ENCODE data around the gene MSI2. TPM values are rescaled to one million over a fixed set of nuclear protein-coding genes. Genes with fewer than 3 reads are reported as not detected.

Gene MSI2
- polyA plus RNA-seq, 3 donors: 7.4 to 10.7 (median 7.5) TPM

DNA sequence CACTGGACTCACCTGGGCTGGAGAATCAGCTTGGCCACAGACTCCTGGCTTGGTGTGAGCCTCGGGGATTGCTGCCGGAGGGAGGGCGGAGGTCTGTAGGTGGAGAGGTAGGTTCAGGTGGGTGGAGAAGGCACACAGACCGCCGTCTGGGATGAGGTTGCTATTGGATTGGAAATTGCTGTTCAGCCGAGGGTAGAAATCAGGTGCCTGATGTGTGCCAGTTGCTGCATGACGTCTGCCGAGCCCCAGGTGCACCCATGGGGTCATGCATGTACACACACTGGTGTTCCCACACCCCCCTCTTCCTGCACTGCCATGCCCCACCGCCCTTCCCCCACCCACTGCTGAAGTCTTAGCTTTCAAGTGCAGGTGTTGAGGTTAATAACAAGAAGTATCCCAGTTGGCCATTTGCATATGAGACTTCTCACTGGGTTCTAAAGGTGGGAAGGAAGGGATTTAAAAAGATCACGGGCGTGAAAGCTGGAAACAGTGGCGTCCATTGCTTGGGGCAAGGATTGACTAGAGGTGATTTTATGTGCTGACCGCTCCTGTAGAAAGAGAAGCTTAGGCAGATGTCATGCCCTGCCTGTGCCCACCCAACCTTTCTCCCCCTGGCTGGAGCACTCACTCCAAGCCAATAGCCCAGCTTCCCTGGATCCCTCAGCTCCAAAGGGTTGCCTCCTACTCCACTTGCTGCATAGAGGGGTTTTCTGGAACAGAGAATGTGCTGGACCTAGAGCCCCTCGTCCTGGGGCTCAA, 295.2 kb downstream of the MSI2 start:
- 84 to 88% (median 85%) methylated on average over 14 of the region's 14 CpGs for WGBS, 3 donors
- H3K27ac ChIP-seq (ENCODE audit: low read depth, low read length): no peak overlapping the region

DNA sequence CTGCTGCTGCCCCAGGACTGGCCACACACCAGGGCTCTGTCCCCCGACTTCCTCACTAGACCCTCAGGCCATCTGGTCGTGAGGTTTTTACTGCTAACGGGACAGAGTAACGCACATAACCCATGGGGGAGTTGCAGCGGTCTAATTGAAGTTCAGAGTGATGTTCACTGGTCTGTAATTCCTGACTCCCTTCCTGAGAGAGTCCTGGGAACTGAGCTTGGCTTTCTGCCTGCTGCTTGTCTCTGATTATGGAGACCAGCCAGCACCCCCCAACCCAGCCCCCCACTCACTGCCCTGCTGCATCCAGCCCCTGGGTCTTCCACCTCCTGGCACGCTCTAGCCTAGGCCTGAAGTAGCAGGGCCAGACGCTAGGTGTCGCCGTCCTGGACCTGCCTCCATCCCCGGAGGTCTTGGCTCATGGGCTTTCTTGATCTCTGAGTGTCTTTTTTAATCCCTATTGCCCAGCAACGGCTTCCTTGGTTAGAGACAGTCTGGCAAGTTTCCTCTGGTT, 295.8 kb downstream of the MSI2 start:
- H3K27ac ChIP-seq (ENCODE audit: low read depth, low read length): no peak overlapping the region
- WGBS, 3 donors: 52 to 78% (median 54%) methylated on average over 11 of the region's 11 CpGs

DNA sequence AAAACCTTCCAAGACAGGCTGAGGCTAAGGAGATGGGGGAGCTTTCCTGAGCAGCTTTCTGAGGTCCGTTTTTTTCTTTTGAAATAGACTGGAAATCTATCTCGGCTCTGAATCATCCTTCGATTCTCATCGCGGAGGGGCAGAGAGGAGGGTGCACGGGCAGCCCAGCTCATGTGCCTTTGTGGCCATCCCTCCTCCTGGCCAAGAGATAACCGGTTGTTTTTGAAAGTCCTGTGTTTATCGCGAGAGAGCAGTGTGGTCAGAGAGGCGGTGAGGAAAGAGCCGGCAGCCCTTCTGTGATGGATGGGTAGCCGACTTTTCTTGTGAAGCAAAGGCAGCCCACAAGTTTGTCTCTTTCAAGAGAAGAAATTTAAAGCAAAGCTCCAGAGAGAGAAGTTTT, 297.2 kb downstream of the MSI2 start:
- WGBS, 3 donors: 38 to 72% (median 43%) methylated on average over 12 of the region's 12 CpGs
- H3K27ac ChIP-seq (ENCODE audit: low read depth, low read length): no peak overlapping the region

DNA sequence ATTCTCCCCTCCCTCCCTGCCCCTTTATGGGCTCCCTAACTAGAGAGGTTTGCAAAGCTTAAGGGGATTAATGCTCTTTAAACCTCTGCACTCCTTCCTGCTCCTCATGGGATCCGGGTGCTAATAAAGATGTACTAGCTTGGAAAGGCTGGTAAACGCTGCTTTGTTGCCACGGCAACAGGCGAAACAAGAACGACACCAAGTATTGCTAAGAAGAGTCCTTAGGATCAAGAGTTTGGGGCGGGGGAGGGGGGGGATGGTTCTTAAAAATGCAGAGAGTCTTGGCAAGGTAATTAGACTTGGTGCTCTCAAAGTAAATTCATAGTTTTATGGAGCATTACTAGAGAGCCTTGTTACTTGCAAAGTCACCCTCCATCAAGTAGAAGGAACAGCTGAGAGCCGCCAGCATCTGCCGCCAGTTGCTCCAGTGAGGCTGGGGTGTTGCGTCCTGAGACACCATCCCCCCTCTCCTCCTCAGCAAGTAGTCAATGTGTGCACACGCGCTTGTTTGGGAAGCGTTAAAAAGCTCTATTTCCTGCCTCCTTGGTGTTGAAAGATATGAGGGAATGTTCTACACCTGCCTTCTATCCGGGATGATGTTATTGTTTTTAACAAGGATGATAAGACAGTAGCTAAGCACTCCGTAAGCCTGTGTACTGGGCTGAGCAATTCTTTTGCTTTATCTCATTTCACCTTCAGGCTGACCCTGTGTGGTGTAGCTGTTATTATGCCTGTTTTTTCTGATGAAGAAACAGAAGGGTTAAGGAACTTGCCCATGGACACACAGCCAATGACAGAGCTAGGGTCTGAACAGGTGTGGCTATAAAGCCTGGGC, 297.9 kb downstream of the MSI2 start:
- no peak overlapping the region for H3K27ac ChIP-seq (ENCODE audit: low read depth, low read length)
- 52 to 77% (median 62%) methylated on average over 14 of the region's 14 CpGs for WGBS, 3 donors

DNA sequence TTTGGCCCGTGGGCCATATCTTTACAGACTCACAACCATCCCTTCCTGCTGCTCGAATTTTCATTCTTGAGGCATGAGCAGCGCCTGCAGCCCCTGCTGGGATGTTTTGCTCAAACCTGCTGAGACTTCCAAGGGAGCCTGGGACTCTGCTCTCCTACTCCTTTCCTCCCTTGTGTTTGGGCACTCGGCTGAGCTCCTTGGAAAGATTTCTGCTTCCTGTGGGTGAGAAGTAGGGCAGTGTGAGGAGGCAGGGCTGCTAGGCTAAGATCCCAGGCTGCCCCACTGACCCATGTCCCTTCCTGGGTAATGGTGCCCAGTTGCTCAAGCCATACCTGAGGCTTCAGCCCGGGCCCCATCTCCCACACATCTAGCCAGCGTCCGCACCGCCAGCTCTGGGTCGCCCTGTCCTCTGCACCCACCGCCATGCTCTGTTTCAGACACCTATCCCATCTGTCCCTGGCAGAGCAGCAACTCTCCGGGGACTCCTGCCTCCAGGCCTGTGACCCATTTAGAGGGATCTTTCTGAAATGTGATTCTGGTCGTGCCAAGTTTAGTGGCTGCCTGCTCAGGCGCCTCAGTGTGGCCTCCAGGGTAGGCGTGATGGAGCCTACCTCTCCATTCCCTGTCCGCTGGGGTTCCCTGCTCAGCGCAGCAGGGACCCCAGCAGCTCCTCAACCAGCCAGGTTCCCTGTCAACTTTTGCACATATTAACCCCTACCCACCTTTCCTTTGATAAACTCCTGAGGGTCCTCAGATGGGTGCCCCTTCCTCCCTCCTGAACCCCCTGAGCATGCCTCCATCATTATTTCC, 298.7 kb downstream of the MSI2 start:
- H3K27ac ChIP-seq (ENCODE audit: low read depth, low read length): no peak overlapping the region
- 86 to 88% (median 87%) methylated on average over 16 of the region's 16 CpGs for WGBS, 3 donors

DNA sequence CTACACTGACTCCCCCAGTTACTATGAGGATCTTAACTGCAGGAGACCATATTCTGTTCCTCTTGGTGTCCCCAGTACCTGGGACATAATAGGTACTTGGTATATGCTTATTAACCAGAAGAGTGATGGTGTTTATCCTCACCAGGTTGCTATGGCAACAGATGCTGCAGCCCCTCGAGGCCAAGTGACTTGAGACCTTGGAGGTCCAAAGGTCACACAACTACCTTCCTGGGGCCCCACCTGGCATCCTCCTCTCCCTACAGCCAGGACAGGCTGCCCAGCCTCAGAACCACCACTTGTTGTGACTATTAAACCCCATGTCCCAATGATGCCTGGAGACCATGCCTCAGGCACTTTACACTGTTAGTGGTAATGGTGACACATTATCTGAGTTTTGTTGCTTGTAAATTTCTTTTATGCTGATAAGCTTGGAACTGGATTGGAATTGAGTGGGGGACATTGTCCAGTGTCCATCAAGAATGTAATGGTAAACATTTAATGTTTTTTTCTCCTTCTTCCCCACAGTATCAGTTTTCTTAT, 299.4 kb downstream of the MSI2 start:
- WGBS, 3 donors: 50 to 74% (median 65%) methylated on average over 1 of the region's 1 CpG

DNA sequence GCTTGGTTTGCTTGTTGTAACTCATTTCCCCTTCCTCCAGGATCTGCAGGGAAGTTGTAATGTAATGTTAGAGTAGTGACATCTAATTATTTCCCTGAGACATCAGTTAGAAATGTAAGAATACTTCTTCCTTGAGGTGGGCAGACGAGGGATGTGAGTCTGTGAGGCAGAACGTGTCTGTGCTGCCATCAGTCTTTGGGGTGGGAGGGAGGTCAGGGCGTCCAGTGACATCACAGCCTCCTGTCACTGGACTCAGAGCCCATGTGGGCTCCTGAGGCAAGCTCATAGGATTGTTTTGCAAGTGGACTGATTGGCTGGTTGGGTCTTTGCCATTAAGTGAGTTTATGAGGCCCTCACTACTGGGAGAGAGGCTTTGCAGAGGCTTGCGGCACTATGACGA, 300.0 kb downstream of the MSI2 start:
- H3K27ac ChIP-seq (ENCODE audit: low read depth, low read length): no peak overlapping the region
- 83 to 94% (median 87%) methylated on average over 5 of the region's 5 CpGs for WGBS, 3 donors

More for the DNA sequence above, 299.4 kb downstream of the MSI2 start:
- no peak overlapping the region for H3K27ac ChIP-seq (ENCODE audit: low read depth, low read length)

DNA sequence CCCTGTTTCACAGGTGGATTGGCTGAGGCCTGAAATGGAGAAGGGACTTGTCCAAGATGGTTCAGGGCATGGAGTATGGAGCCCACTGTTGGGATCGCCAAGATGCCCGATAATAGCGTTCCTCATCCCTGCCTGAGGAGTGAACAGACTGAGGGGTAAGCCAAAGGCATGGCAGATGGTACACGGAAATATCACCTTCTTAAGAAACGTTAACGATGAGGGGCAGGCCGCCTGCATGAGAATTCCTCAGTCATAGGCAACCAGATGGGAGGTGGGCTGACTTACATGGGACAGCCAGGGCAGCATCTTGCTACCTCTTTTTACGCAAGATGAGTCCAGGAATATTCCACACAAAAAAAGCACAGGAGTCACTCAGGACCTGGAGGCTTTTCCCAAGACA, 300.7 kb downstream of the MSI2 start:
- H3K27ac ChIP-seq (ENCODE audit: low read depth, low read length): no peak overlapping the region
- WGBS, 3 donors: 87 to 98% (median 96%) methylated on average over 8 of the region's 8 CpGs

DNA sequence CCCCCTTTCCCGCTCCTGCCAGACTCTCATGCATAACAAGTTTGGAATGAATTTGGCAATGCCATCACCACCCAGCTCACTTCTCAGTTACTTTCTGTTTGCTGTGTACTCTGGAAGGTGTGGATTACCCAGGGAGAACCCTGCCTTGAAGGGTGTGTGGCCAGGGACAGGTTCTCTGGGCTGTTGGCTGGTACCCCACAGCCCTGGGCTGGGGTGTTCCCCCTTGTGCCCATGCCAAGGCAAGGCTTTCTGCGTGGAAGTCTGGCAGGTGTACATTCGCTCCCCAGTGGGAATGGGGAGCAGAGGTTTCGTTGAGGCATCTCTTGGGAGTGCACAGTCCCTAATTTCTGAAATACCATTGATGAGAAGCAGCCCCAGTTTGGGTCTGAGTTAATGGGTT, 301.1 kb downstream of the MSI2 start:
- WGBS, 3 donors: 84 to 98% (median 87%) methylated on average over 4 of the region's 4 CpGs
- no peak overlapping the region for H3K27ac ChIP-seq (ENCODE audit: low read depth, low read length)

DNA sequence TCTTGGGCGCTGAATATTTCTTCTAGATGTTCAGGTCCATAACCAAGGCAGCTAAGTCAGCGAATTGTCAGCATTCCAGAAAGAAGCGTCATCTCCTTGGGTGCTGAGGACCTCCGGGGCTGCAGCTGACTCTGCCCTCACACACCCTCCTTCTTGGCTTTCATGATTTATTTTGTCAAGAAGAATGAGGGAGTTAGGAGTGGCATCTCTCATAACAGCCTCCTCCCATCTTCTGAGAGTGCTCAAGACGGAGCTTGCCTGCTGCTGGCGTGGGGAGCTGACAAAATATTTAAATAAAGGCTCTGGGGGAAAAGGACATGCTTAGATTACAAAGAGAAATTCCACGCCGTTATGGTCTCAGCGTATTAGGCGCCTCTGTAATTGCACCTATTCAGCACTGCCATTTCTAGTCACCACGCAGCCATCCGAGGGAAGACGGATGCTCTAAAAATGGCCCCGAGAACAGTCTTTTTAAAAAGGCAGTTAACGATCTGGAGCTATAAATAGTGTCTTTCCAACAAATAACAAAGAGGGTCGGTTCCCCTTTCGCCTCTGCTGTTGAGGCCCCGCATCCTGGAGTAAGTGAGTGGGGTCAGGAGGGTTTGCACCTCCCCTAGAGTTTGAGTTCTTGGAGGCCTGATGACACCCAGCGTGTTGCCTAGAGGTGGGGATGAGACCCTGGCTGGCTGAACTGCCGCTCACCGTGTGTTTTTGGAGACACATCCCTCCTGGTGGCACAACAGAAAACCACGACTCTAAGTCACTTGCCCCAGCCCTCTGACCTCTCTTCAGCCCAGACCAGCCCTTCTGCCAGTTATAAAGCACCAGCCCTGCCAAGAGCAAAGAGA, 301.7 kb downstream of the MSI2 start:
- WGBS, 3 donors: 45 to 81% (median 61%) methylated on average over 22 of the region's 22 CpGs
- H3K27ac ChIP-seq (ENCODE audit: low read depth, low read length): no peak overlapping the region

DNA sequence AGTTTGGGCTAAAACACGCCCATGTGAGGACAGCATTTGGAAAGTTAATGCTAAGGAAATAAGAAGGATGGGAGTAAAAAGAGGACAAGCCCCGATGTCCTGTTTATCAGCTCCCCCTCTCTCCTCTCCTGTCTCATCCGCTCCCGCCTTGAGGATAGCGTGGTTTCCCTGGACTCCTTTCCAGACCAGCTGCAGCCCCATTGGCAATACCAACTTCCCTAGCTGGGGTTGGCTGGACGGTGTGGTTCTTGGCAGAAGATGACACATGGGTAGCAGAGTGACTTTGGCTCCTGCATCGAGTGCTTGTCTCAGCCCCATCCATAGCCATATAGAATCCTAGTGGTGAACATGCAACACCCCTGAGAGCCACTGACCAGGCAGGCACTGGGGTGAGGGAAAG, 302.9 kb downstream of the MSI2 start:
- H3K27ac ChIP-seq (ENCODE audit: low read depth, low read length): no peak overlapping the region
- 73 to 88% (median 76%) methylated on average over 7 of the region's 7 CpGs for WGBS, 3 donors

DNA sequence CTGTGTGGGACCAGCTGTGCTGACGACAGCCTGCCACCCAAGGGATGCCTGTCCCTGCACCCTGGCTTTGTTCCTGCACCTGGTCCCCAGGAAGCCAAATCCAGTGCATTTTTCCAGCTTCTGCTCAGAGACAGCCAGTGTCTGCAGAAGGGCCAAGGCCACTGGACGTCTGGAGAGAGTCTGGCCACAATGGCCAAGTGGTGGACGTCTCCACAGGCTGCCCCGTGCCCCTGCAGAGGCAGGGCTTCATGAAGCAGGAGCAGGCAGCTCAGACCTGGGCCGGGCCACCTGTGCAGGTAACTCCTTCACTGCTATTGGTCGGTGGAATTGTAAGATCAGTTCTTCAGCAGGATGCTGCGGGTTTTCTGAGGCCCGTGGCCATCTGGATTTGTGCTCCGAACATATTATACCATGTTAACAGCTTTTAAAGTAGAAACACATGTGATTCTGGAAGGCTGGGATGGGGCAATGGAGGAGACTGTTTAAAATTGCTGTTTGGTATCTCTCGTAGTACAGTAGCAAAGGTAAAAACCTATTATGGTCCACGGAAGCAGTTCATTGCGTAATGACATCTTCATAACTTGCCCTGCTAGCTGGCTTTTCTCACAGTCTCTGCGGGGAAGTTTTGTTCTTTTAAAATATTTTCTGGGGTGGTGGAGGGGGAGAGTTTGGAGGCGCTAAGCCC, 303.5 kb downstream of the MSI2 start:
- WGBS, 3 donors: 84 to 89% (median 84%) methylated on average over 14 of the region's 14 CpGs

DNA sequence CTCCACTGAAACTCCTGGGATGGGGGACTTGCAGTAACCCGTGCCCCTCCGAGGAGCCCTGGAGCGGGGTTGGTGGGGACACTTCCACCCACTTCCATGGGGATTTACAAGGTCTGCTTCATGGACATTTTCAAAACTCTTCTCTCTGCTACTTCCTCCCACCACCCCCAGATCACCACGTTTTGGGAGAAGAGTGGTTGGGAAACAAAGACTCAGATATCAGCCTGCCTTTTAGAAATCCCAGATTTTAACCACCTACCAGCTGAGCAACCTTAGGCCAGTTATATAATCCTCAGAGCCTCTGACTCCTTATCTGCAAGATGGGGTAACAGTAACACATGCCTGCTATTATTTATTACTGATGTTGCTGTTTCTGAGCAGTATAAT, 304.0 kb downstream of the MSI2 start:
- WGBS, 3 donors: 70 to 90% (median 73%) methylated on average over 4 of the region's 4 CpGs
- no peak overlapping the region for H3K27ac ChIP-seq (ENCODE audit: low read depth, low read length)

More for the DNA sequence above, 303.5 kb downstream of the MSI2 start:
- H3K27ac ChIP-seq (ENCODE audit: low read depth, low read length): no peak overlapping the region

DNA sequence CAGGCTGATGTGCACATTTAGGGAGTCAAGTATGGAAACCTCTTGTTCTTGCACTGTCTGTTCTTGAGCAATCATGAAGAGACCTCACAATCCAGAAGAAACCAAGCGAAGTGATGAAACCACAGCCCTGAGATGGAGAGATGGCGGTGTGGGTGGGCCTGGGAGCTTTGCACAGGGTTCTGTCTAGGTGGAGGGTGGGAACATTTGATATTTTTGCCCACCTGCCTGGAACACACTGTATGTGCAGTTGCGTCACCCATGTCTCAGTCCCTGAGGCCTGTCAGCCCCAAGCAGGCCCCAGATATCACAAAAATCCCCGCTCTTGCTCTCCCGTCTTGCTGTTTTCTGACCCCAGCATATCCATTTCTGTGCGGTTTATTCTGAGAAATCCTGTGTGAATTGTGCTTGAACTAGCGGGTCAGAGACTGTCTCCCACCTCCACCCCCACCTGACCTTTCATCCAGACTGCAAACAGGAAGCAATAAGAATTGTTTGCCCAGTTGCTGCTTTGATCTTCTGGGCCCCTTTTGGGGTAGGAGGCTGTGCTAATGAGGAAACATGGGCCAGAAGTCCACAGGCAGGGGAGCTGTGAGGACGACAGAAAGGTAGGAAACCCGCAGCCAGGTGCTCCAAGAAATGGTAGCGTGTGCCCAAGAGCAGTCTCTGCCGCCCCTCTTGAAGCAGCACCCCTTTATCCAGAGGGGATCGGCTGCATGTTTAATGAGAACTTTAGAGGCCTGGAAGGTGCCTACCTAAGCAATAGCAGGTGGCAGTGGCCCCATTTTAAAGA, 304.9 kb downstream of the MSI2 start:
- WGBS, 3 donors: 82 to 83% (median 83%) methylated on average over 12 of the region's 12 CpGs
- H3K27ac ChIP-seq (ENCODE audit: low read depth, low read length): no peak overlapping the region

DNA sequence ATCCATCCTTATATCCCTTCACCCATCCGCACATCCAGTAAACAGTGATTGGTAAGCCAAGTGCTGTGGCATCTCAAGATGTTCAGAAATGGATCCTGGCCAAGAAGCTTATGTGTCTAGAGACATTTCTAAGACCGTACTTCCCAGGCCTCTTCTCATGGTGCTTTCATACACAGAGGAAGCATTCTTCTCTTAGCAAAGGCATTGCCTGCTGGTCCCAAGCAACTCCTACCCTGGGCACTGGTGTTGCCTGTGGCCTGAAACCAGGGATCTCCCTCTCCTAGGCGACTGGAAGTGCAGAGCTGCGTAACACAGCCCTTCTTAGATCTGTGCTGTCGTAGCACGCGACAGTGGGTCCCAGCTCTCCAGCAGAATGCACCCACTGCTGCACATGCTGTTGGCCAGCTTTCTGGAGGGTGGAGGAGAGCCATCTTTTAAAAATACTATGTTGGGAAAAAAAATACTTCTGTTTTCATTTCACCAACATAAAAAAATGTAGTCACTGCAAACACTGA, 305.9 kb downstream of the MSI2 start:
- H3K27ac ChIP-seq (ENCODE audit: low read depth, low read length): no peak overlapping the region
- 92 to 97% (median 96%) methylated on average over 7 of the region's 7 CpGs for WGBS, 3 donors

DNA sequence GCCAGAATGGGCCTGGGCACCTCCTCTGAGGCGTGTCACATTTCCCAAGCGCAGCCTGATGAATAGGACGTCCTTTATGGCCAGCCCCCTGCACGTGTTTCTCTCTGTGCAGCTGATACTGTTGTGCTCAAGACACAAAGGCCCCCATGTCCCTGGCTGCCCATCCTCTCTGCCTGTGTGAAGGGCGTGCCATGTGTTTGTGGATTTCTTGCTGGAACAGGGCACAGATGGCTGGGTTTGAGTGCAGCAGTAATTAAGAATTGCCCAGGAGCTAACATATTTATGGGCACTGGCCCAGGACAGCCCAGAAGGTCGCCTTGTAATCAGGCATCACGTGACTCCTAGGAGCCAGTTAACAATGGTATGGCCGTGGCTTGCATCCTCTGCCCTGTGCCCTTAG, 307.6 kb downstream of the MSI2 start:
- 91 to 93% (median 93%) methylated on average over 8 of the region's 8 CpGs for WGBS, 3 donors
- H3K27ac ChIP-seq (ENCODE audit: low read depth, low read length): no peak overlapping the region
